Right lung (tissue), 5 donors: Measurements from ENCODE around the gene ANO1. TPM values are rescaled to one million over a fixed set of nuclear protein-coding genes. Genes with fewer than 3 reads are reported as not detected.

Source experiments
- DNase-seq, 2 donors: peaks; one replicate each; pipeline ENCODE4 v3.0.0-alpha.2; 2013
- polyA plus RNA-seq, 5 donors: library from polyadenylated mRNA; unstranded; fragments of 120-200 nt; gene quantifications; one replicate each; pipeline versions ENCODE4 v1.2.1 to v1.2.3, GENCODE V29; 2013; ENCODE audit warnings: inconsistent platforms in 1 of 5, low replicate concordance in 1 of 5; ENCODE audit not compliant: insufficient read length in 5 of 5, insufficient read depth in 1 of 5

Gene ANO1
- polyA plus RNA-seq, 5 donors, result 5.6 to 13.0 (median 7.4) TPM

DNA sequence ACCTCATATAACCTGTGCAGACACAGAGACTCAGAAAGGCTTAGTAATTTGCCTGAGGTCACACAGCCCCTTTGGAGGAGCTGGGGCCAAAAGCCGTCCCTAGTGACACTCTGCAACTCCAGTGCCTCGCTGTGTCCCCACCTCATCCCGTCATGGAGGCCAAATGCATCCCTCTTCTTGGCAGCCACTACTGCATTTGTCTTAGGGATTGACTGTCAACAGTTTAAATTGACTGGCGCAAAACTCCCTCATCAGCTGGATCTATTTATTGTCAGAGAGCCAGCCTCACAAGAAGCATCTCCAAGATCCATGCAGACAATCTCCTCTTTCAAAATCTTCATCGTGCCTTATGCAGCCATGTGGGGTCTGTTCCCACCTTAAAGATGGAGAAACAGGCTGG is 35.7 kb downstream of the ANO1 start:
- no peak for DNase-seq

DNA sequence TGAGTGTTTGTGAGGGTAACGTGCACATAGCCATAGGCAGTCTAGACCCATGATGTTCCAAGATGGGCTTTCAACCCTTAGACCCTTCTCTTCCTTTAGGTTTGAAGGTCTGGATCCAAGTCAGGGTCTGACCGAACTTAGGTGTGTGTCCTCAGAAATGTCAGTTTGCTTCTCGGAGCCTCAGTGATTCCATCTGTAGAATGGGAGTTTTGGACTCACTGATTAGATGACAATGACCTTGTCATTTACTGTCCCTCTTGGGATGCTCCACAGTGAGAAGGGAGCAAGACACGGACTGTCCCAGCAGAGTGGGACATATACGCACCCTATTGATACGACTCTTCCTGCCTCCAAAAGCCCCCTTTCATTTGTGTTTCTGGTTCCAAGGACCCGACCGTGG is 37.7 kb downstream of the ANO1 start:
- no peak for DNase-seq

DNA sequence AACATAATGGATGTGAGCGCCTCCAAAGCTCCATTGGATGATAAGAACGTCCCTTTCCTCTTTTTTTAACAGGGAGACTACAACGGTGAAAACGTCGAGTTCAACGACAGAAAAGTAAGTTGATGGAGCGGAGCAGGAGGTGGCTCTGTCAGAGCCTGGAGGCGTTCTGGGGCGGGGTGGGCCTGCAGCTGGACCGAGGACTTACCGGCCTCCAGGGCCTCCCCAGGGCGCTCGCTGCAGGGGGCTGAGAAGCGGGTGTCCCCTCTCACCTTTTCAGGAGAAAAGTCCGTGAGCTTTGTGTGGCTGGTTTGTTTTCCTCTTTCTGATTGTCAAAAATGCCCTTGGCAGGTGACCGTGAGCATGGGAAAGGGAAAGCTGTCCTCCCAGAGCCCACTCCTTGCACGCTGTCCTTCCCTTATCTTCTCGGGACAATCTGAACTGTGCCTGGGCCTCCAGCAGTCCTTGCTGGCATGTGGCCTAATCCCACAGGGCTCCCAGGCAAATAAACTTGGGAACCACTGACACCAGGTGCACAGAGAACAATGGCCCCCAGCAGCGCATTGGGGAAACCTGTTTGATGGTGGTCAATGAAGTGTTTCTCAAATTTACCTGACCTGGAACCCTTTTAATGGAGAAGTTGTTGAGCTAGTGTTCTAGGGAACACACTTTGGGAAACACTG is 38.4 kb downstream of the ANO1 start:
- DNase-seq, result no peak

DNA sequence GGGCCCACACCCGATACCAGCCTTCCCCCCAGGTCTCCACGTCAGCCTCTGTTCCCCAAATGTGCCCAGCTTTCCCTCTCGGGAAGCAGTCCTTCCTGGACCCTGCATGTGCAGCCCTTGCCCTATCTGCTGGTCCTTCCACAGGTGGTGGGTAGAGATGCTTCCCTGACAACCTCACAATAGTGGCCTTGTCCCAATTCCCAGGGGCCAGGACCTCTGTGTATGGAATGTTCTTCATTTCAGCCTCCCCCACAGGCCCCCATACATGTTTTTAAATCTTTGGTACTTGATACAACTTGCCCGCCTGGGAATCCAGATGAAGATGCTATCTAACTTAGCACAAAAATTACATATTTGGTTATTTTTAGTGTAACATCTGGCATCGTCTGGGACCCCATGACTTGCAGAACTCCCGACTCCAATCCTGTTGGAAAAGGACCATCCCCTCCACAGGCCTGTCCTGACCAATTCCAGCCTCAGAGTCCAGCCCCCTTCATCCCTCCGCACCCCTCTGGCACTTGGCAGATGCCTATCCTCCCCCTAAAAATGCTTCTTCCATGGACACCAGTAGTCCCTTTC is 39.5 kb downstream of the ANO1 start:
- no peak for DNase-seq

DNA sequence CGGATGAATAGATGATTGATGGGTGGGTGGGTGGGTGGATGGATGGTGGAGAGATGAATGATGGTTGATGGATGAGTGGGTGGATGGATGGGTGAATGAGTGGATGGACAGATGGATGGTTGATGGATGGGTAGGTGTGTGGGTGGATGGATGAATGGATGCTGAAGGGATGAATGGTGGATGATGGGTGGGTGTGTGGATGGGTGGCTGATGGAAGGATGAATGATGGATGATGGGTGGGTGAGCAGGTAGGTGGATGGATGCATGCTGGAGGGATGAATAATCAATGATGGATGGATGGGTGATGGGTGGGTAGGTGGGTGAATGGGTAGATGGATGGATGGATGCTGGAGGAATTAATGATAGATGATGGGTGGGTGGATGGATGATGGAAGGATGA is 40.5 kb downstream of the ANO1 start:
- DNase-seq, result no peak

DNA sequence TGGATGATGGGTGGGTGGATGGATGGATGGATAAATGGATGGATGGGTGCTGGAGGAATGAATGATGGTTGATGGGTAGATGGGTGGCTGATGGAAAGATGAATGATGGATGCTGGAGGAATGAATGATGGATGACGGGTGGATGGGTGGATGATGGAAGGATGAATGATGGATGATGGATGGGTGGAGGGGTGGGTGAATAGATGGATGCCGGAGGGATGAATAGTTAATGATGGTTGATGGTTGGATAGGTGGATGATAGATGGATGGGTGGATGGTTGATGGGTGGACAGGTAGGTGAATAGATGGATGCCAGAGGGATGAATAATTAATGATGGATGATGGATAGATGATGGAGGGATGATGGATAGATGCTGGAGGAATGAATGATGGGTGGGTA is 41.4 kb downstream of the ANO1 start:
- no peak for DNase-seq

DNA sequence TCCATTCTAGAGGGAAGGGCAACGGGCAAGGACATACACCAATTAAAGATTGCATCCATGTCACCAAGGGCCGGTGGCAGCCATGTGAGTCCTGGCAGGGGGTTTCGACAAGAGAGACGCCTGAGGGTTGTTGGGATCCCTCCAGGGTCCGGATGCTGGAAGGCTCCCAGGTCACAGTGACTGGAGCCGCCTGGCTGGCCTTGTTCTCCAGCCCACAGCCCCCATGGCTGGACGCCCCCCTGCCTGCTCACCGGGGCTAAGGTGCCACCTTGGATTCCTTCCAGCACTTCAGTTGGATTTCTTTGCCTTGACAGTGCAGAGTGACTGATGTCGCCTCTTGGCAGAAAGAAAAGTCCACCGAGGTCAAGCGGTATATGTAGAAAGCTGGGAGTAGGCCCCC is 42.6 kb downstream of the ANO1 start:
- DNase-seq, result no peak

DNA sequence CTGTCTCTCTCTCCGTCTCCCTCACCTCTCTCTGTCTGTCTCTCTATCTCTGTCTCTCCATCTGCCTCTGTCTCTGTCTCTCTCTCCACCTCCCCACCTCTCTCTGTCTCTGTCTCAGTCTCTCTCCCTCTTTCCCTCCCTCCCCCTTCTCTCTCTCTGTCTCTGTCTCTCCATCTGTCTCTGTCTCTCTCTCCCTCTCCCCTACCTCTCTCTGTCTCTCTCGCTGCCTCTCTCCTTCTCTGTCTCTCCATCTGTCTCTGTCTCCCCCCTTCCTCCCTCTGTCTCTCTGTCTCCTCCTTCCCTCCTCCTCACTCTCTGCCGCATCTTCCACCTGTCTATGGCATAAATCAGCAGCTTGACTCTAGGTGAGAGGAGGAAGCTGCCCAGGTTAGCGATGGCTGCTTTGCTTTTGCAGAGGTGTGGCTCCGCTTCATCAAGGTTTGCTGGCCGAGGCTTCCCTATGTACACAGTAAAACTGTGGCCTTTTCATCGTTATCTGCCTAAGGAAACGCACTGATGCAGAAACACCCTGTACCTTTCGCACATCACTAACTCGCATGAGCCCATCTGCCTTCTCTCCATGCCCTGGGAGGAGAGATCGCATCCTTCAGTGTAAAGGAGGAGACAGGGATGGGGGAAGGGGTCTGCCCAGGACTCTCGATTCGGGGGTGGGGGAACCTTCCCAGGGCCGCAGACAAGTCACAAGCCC is 44.5 kb downstream of the ANO1 start:
- DNase-seq, result no peak

DNA sequence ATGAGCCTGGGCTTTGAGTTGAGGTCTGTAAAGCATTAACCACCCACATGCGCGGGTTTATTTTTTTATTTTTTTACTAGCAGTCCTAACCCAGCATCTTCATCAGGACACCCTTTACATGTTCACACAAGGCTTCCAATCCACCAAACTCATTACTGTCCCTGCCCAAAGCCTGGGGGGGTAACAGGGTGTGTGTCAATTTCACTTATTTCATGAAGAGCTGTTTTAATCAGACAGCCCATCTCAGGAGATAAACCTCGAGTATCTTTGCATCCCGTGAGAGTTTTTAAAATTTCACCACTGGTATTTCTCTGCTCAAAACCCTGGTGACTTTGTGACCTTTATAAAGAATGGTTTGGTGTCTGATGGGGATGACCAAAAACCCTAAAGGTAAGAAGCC is 45.6 kb downstream of the ANO1 start:
- no peak for DNase-seq

DNA sequence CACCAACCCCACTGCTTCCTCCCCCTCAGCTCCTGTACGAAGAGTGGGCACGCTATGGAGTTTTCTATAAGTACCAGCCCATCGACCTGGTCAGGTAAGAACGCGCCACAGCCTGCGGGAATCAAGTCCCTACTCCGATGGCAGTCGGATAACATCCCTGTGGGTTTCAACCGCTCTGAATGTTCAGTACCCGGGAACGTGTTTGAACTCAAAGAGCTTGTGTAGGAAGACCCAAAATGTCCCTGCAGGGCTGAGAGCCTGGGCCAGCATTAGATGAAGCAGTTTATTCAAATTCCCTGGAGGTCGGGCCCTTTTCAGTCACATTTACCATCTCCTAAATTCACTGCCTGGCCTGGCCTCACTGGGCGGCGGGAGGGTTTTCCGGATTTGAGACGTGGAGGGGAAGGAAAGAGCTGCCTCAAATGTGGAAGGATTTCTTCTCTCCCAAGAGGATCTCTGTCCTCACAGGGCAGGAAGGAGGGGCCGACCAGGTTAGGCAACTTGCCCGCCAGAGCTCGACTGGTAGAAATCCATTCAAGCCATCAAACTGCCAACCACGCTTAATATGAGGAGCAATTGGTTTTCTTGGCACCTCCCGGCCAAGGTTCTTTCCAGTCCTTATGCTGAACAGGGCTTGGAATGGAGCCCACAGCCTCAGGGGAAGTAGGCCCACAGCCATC is 46.3 kb downstream of the ANO1 start:
- DNase-seq, result no peak

DNA sequence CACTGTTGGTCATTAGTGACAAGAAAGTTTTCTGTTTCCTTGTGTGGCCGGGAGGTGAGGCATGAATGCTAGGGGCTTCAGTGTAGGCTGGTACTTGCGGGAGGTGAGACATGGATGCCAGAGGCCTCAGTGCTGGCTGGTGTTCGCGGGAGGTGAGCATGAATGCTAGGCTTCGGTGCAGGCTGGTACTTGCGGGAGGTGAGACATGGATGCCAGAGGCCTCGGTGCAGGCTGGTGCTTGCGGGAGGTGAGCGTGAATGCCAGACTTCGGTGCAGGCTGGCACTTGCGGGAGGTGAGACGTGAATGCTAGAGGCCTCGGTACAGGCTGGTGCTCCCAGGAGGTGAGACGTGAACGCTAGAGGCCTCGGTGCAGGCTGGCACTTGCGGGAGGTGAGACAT is 48.4 kb downstream of the ANO1 start:
- no peak for DNase-seq

DNA sequence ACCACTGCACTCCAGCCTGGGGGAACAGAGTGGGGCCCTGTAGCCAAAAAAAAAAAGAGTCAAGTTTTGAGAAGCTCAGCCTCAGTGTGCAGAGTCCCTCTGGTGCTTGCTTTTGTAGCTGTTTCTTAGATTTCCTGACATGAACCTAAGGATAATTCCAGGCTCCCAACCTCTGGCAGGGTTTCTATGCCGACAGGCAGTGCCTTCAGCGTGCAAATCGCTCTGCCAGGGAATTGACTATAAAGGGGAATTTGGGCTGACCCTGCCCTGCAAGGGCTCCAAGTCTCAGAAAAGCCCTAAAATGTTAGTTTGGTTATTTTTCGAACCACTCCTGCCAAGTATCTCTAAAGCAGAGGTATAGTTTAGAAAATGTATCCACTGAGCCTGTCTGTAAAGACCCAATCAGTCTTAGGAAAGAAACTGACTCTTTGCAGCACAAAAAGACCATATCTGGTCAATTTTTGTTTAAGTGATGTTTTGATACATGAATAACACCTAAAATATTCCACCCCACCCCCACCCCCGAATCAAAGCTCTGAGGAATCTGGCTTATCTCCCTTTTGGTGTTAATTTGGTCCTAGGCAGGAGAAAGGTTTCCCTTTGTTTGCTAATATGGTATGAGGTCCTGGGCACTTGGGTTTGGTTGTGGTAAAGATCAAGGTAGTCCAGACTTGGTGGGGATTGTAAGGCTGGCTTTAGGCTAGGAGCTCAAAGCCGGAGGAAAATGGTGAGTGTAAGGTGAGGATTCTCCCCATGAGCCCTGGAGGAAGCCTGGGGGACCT is 49.7 kb downstream of the ANO1 start:
- DNase-seq, result no peak

DNA sequence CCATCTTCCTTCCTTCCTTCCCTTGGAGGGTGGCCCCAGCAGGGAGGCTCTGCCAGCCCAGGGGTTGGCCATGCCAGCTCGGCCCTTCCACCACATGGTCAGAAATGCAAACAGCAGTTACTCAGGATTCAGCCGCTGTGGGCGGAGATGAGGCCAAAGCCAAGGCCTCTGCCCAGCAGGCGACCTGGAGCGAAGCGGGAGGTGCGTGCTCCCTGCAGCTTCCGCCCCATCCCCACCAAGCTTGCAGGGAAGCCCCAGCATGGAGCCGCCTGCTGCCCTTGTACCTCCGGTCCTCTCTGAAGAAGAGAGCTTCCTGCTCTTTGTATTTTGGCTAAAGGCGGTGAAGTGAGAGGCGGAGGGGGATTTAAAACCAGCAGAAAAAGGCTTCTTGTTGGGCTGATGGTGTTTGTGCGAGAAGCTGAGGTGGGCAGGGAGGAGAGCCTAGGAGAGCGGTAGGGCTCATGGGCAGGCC is 50.4 kb downstream of the ANO1 start:
- DNase-seq, result no peak

DNA sequence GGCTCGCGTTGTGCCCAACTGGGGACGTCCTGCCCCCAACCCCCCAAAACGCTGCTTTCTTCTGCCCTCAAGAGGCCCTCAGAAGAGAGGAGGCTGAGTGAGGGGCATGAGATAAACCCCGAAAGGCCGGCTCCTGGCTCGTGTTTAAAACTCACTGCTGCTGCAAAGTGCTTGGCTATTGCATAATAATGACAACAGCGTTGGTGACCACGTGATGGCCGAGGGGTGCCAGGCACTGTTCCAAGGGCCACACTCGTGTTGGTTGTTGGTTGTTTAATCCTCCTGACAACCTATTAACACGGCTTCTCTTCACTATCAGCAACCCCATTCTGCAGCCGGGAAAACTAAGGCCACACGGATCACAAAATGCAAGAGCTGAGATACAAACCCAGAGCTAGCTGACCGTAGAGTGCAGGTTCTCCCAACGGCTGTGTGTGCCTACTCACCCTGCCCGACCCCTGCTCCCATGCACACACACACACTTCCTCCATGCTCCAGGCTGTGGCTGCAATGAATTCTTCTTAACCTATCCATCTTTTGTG is 51.0 kb downstream of the ANO1 start:
- DNase-seq, result no peak

DNA sequence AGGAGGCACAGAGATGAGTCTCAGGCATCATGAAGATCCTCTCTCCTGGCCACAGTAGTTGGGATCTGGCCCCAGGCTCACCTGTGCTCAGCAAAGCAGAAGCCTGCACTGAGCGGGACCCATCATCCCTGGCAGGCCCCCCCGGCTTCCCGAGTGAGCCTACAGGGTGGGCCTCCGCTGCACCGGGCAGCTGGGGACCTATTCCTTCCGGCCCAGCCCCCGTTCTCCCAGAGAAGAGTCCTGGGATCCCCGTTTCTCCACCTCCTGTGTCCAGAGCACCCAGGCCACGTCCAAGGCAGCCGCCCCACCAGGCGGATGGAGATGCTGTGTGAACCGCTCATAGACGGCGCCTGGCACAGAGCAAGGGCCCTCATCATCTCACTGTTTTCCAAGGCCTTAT is 52.5 kb downstream of the ANO1 start:
- no peak for DNase-seq

DNA sequence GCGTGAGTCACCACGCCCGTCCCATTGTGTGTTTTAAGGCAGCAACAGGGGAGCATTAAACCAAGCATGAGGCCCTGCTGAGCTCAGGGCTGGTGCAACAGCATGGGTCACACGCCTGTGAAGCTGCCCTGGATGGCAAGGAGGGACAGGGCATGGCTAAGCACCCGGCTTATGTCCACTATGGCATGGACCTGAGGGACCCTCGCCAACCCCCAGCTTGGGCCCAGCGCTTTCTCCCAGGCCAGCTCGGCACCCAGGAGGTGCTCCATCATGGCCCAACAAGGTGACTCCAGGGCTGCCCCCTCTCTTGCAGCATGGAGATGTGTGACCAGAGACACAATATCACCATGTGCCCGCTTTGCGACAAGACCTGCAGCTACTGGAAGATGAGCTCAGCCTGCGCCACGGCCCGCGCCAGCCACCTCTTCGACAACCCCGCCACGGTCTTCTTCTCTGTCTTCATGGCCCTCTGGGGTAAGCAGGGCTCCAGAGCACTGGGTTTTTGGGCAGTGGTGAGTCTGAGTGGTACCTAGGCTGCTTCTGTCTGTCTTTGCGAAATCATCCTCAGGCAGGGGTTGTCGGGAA is 53.6 kb downstream of the ANO1 start:
- no peak for DNase-seq

DNA sequence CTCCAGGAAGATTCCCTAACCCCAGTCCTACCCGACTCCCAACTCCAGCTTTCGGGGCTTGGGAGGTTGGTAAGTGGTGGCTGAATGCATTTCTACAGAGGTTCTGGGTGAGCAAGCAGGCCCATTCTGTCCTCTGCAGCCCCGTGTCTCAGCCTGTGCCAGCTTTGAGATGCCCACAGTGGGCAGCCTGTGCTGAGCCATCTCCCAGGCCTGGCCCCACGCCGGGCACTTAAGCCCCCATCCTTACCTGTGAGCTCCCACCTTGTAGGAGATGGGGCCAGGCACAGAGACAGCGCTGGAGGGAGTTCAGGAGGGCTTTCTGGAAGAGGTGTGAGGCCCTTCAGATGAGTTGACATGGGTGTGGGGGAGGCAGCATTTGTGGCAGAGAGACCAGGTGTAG is 54.5 kb downstream of the ANO1 start:
- DNase-seq, result no peak

DNA sequence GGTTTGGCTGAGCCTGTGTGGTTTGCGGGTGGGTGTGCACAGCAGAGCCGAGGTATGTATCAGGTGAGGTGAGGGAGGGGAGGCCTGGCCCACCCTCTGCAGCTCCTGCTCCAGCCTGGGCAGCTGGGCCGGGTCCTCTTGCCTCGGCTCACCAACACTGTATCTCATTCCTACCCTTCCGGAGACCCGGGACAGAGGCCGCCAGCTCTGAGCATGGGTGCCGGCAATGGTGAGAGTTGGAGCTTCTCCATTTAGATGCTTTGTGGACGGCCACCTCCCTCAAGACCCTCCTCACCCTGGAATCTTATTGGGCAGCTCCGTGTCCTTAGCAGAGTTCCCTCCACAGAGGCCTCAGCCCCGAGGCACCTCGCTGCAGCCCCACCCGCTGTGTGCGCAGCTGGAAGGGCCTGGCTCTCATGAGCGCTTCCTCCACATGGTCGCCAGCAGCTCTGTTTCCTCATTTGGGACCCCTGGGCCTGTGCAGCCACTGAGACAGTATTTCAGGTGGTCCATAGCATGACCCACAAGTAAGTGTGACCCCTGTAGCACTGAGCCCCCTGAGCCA is 55.7 kb downstream of the ANO1 start:
- DNase-seq, result no peak

DNA sequence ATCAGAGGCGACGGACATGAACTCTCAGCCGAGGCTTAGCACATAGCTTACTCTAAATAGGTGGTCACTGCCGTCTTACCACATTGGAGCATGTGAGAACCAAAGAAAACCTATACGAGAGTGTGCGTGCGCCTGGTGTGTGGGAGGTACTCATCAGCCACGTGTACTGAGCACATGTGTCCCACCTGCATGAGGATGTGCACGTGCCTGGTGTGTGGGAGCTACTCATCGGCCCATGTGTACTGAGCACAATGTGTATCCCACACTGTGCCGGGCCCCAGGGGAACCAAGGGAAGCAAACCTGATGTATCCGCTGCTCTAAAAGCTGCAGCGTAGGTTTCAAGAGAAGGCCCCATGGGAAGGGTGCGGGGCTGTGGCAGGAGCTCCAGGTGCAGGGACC is 56.4 kb downstream of the ANO1 start:
- DNase-seq, result no peak

DNA sequence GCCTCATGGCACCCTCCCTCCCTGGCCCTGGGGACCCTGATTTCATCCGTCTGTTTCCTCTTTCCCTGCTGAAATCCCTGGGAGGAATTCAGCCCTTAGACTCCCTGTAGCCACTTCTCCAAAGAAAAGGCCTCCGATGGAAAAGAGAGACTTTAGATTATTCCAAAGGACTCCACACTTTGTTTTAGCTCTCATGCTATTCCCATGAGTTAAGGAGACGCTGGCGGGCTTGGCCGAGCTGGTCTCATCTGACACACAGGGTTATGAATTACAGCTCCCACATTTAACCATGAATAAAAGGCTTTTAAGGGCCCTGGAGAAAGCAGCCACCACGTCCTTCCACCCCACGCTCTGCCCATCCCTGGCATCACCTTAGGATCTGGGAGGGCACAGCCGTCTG is 57.0 kb downstream of the ANO1 start:
- DNase-seq, result no peak

DNA sequence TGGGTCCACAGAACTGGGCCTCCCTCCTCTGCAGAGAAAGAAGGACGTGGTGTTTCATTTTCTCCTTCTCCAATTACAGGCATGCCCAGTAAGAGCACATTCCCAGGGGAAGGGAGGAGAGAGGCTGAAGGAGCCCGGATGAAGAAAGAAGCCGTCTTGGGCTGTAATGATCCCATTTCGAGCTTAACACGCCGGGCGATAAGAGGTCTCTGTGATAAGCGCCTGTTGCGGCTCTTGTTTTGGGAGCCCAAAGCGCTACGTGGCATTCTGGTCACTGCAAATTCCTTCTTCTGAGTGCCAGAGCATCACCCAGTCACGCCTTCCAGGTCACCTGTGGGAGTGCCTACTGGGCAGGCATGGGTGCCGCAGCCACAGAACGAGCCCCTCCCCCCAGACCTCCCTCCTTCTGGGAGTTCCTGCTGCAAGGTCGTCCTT is 57.5 kb downstream of the ANO1 start:
- DNase-seq, result no peak
